Glomerular visceral epithelial cell (primary cell): Measurements from ENCODE around the gene TMC2.

ENCODE experiments used
- DNase-seq: peaks from one replicate; pipeline ENCODE4 v3.0.0-alpha.2; 2016; ENCODE audit errors: extremely low spot score

The TMC2 gene

GRCh38 chr20:2625062-2625461 lies 88.7 kb downstream of the TMC2 start:
- DNase-seq: no peak

GRCh38 chr20:2626853-2627541 lies 90.6 kb downstream of the TMC2 start:
- DNase-seq: peak; percentile 55

GRCh38 chr20:2631228-2631627 lies 94.9 kb downstream of the TMC2 start:
- no peak for DNase-seq

- DNase-seq: no peak
Observed at GRCh38 chr20:2633381-2633780, 97.0 kb downstream of the TMC2 start.

GRCh38 chr20:2637246-2637645 lies 100.9 kb downstream of the TMC2 start:
- no peak for DNase-seq

GRCh38 chr20:2640260-2640659 lies 103.9 kb downstream of the TMC2 start:
- no peak for DNase-seq

GRCh38 chr20:2640899-2641298 lies 104.5 kb downstream of the TMC2 start:
- no peak for DNase-seq

- DNase-seq: no peak
Observed at GRCh38 chr20:2643708-2644107, 107.3 kb downstream of the TMC2 start.

- peak; percentile 96 for DNase-seq
Observed at GRCh38 chr20:2651772-2652723, 115.7 kb downstream of the TMC2 start, which contains the start of gene NOP56. TSS of gene NOP56 (plus strand) at chr20:2652632. CDS start at chr20:2652661, 29 bp downstream.

- no peak for DNase-seq
Observed at GRCh38 chr20:2652724-2653555, 116.6 kb downstream of the TMC2 start.

- DNase-seq: no peak
Observed at GRCh38 chr20:2653556-2654383, 117.4 kb downstream of the TMC2 start.

GRCh38 chr20:2654384-2654822 lies 118.0 kb downstream of the TMC2 start:
- no peak for DNase-seq

- DNase-seq: no peak
Observed at GRCh38 chr20:2654831-2655230, 118.5 kb downstream of the TMC2 start.

GRCh38 chr20:2655331-2656116 lies 119.2 kb downstream of the TMC2 start:
- DNase-seq: no peak

- no peak for DNase-seq
Observed at GRCh38 chr20:2656471-2657117, 120.2 kb downstream of the TMC2 start.

- no peak for DNase-seq
Observed at GRCh38 chr20:2657241-2657640, 120.9 kb downstream of the TMC2 start.

- DNase-seq: no peak
Observed at GRCh38 chr20:2657674-2658073, 121.3 kb downstream of the TMC2 start.

GRCh38 chr20:2658414-2659354 lies 122.3 kb downstream of the TMC2 start:
- peak; percentile 30 for DNase-seq

GRCh38 chr20:2659547-2659946 lies 123.2 kb downstream of the TMC2 start:
- no peak for DNase-seq
